DOHH2 (cell line): ENCODE data around the gene S100A16.
"Not testable (repeated sequence)": the region's sequence is repeated elsewhere in the genome, so short reads cannot be mapped to it uniquely, and the experiment has no call there.

Experiments
- EZH2phosphoT487 ChIP-seq: fragments of 200-600 bp; sonication (generic); IDR thresholded peaks from 2 replicates; pipeline ENCODE4 v1.6.1; 2017; ENCODE audit warnings: borderline replicate concordance, mild to moderate bottlenecking, antibody characterized with exemption, low read length, moderate library complexity, mixed read lengths
- TF ChIP-seq, protein P1 (sequence below): fragments of 200-600 bp; sonication (generic); IDR thresholded peaks from one replicate; pipeline ENCODE4 v1.5.1; 2014; ENCODE audit warnings: antibody characterized with exemption, mild to moderate bottlenecking, low read depth, low read length; ENCODE audit not compliant: poor library complexity, severe bottlenecking

- TF ChIP-seq, protein P1, sequence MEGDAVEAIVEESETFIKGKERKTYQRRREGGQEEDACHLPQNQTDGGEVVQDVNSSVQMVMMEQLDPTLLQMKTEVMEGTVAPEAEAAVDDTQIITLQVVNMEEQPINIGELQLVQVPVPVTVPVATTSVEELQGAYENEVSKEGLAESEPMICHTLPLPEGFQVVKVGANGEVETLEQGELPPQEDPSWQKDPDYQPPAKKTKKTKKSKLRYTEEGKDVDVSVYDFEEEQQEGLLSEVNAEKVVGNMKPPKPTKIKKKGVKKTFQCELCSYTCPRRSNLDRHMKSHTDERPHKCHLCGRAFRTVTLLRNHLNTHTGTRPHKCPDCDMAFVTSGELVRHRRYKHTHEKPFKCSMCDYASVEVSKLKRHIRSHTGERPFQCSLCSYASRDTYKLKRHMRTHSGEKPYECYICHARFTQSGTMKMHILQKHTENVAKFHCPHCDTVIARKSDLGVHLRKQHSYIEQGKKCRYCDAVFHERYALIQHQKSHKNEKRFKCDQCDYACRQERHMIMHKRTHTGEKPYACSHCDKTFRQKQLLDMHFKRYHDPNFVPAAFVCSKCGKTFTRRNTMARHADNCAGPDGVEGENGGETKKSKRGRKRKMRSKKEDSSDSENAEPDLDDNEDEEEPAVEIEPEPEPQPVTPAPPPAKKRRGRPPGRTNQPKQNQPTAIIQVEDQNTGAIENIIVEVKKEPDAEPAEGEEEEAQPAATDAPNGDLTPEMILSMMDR, result not testable (repeated sequence)
- TF ChIP-seq EZH2phosphoT487, result not testable (repeated sequence)
Measured at GRCh38 chr1:153582836-153583235, 30.1 kb downstream of the S100A16 start.
